Endothelial cell of umbilical vein (primary cell): ENCODE measurements around the gene ATP2A2. TPM values are rescaled to one million over a fixed set of nuclear protein-coding genes. Genes with fewer than 3 reads are reported as not detected.

Experiments
- BruUV-seq: library from RNA; stranded (reverse); fragments of 400-500 nt; replicated peaks from 2 replicates; lab custom pipeline; 2021; lab: Mats Ljungman, UMichigan
- CTCF ChIA-PET: fragments of 300-600, 350-600 bp; sonication (Branson Sonifier 250); formaldehyde crosslinking; loops from one replicate; lab custom pipeline; 2021; ENCODE audit warnings: antibody characterized with exemption, inconsistent platforms; lab: Charles Lee
- POLR2A ChIA-PET: fragments of 300-600, 350-600 bp; sonication (Branson Sonifier 250); formaldehyde crosslinking; loops from one replicate; lab custom pipeline; 2021; ENCODE audit warnings: antibody characterized with exemption, inconsistent platforms; lab: Charles Lee
- DNase-seq: peaks from one replicate; pipeline ENCODE4 v3.0.0-alpha.2; 2011; ENCODE audit warnings: low read depth, low spot score
- FAIRE-seq: peaks from 2 replicates; lab custom pipeline; 2011; peaks lifted over from hg19 to GRCh38; lab: Jason Lieb, UNC
- H2AFZ ChIP-seq: 2 replicates; pipeline ENCODE4 v1.6.0; 2012; ENCODE audit warnings: low read depth, low read length, control low read depth, inconsistent platforms
- H3K27ac ChIP-seq: 2 replicates; pipeline ENCODE4 v1.5.1; 2011; ENCODE audit warnings: low read depth, mild to moderate bottlenecking, control low read depth, low read length, moderate library complexity; ENCODE audit not compliant: insufficient read depth
- H3K27me3 ChIP-seq, 2 experiments: 2 replicates each; pipeline versions ENCODE4 v1.6.0 to v1.6.1; 2011; ENCODE audit warnings: low read length in 2 of 2, mixed read lengths in 1 of 2; ENCODE audit not compliant: control insufficient read depth in 2 of 2, insufficient read depth in 2 of 2
- H3K36me3 ChIP-seq, 2 experiments: 2 replicates in 1 of 2; 3 replicates in 1 of 2; pipeline ENCODE4 v1.5.1; 2011; ENCODE audit warnings: low read length in 2 of 2, mild to moderate bottlenecking in 1 of 2, moderate library complexity in 1 of 2; ENCODE audit not compliant: control insufficient read depth in 2 of 2, insufficient read depth in 2 of 2; ENCODE audit errors: extremely low read depth in 1 of 2
- H3K4me1 ChIP-seq: 3 replicates; pipeline ENCODE4 v1.5.1; 2011; ENCODE audit warnings: mild to moderate bottlenecking, low read length; ENCODE audit not compliant: control insufficient read depth, insufficient read depth; ENCODE audit errors: extremely low read depth
- H3K4me2 ChIP-seq: 2 replicates; pipeline ENCODE4 v1.6.1; 2011; ENCODE audit warnings: low read length, control low read depth, mixed read lengths; ENCODE audit not compliant: insufficient read depth
- H3K4me3 ChIP-seq, 3 experiments: fragments of 200-600 bp in 1 of 3; sonication (generic), shearing (Covaris generic) in 1 of 3; replicated peaks in 1 of 3; 2 replicates each; pipeline ENCODE4 v1.5.1; 2011 to 2016; ENCODE audit warnings: control low read depth in 3 of 3, low read length in 3 of 3, mild to moderate bottlenecking in 2 of 3, inconsistent platforms in 1 of 3, low read depth in 1 of 3, moderate library complexity in 1 of 3; ENCODE audit not compliant: insufficient read depth in 1 of 3
- H3K79me2 ChIP-seq: 2 replicates; pipeline ENCODE4 v1.6.0; 2012; ENCODE audit warnings: low read length, inconsistent platforms; ENCODE audit not compliant: control insufficient read depth, insufficient read depth
- H3K9ac ChIP-seq: replicated peaks from 2 replicates; pipeline ENCODE3; 2011; ENCODE audit warnings: low read length, control low read depth; ENCODE audit not compliant: insufficient read depth; ENCODE audit errors: extremely low read depth
- H3K9me1 ChIP-seq: replicated peaks from 3 replicates; pipeline ENCODE4 v1.6.0; 2011; ENCODE audit warnings: mild to moderate bottlenecking, low read length; ENCODE audit not compliant: control insufficient read depth, insufficient read depth; ENCODE audit errors: extremely low read depth
- H3K9me3 ChIP-seq: replicated peaks from 2 replicates; pipeline ENCODE4 v1.5.1; 2012; ENCODE audit warnings: low read length, inconsistent platforms; ENCODE audit not compliant: control insufficient read depth, insufficient read depth
- H4K20me1 ChIP-seq: replicated peaks from 2 replicates; pipeline ENCODE3; 2011; ENCODE audit warnings: mild to moderate bottlenecking, low read length; ENCODE audit not compliant: control insufficient read depth, insufficient read depth; ENCODE audit errors: extremely low read depth
- EZH2 ChIP-seq: IDR thresholded peaks from 2 replicates; pipeline ENCODE4 v1.6.1; 2012; ENCODE audit warnings: borderline replicate concordance, low read depth, mild to moderate bottlenecking, moderate library complexity, low read length, inconsistent platforms; ENCODE audit not compliant: severe bottlenecking
- FOS ChIP-seq: IDR thresholded peaks from 2 replicates; pipeline ENCODE4 v1.6.1; 2011; ENCODE audit warnings: mild to moderate bottlenecking, low read length, moderate library complexity, borderline replicate concordance; ENCODE audit not compliant: insufficient read depth
- GATA2 ChIP-seq: IDR thresholded peaks from 2 replicates; pipeline ENCODE4 v1.7.0; 2011; ENCODE audit warnings: low read depth, mild to moderate bottlenecking, moderate library complexity, mixed read lengths, low read length; ENCODE audit not compliant: insufficient read length, insufficient read depth
- MYC ChIP-seq: IDR thresholded peaks from one replicate; pipeline ENCODE4 v1.6.1; 2011; ENCODE audit warnings: mild to moderate bottlenecking, low read depth, low read length
- POLR2A ChIP-seq: IDR thresholded peaks from 2 replicates; pipeline ENCODE4 v1.6.1; 2012; ENCODE audit warnings: low read depth, mild to moderate bottlenecking, control low read depth, low read length
- POLR2AphosphoS5 ChIP-seq: IDR thresholded peaks from 2 replicates; pipeline ENCODE4 v1.6.1; 2012; ENCODE audit warnings: low read depth, mild to moderate bottlenecking, control low read depth, low read length, moderate library complexity; ENCODE audit not compliant: insufficient read depth
- dilution Hi-C: fragments of 300-500 bp; cut with MboI; formaldehyde crosslinking; loops from one replicate; pipeline ENCODE4 v1.15.0; 2019; ENCODE audit warnings: low sequenced_read_pairs; ENCODE audit not compliant: extremely low pct_ligation_motif_present
- intact Hi-C: fragments of 100-400 bp; cut with micrococcal nuclease; formaldehyde crosslinking; loops from one replicate; pipeline ENCODE4 v1.10.0; 2022
- polyA plus RNA-seq, 4 experiments: library from polyadenylated mRNA; depleted of rRNA in 3 of 4; stranded (reverse) in 3 of 4; unstranded in 1 of 4; fragments of >200 nt; gene quantifications; 2 replicates each; pipeline versions ENCODE4 v1.2.1 to v1.2.3, GENCODE V29; 2011 to 2012; ENCODE audit warnings: missing spikeins in 1 of 4
- total RNA-seq: library from RNA; stranded (reverse); gene quantifications from 2 replicates; pipeline ENCODE4 v1.2.3, GENCODE V29; 2021
- TF ChIP-seq, protein P1 (sequence below), 2 donors: IDR thresholded peaks; 1 replicate in 1 of 2; 2 replicates in 1 of 2; pipeline ENCODE4 v1.5.1; 2011; ENCODE audit warnings: low read length in 2 of 2, mild to moderate bottlenecking in 2 of 2, moderate library complexity in 2 of 2, control low read depth in 1 of 2, inconsistent platforms in 1 of 2, low read depth in 1 of 2; ENCODE audit not compliant: insufficient read depth in 1 of 2; ENCODE audit errors: extremely low read depth in 1 of 2
- TF ChIP-seq, protein P2 (sequence below): IDR thresholded peaks from 2 replicates; pipeline ENCODE4 v1.6.1; 2011; ENCODE audit not compliant: insufficient read depth, insufficient read length

The ATP2A2 gene
- total and polyA plus RNA-seq, 2 donors (not counting 3 experiments of a cell fraction or from before 2014, with no cell fraction given), result 102 to 239 TPM

DNA sequence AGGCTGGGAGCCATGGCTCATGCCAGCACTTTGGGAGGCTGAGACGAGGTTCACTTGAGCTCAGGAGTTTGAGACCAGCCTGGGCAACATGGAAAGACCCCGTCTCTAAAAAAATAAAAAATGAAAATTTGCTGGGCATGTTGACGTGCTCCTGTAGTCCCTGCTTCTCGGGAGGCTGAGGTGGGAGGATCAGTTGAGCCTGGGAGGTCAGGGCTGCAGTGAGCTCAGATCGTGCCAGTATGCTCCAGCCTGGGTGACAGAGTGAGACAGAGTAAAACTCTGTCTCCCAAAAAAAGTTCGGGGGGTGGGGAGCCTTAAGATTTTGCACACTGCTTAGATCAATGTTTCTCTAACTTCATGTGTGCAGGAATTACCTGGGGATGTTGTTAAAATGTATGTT, 30.9 kb downstream of the ATP2A2 start:
- no peak for FAIRE-seq
- BruUV-seq, result no TSS peak

More for the DNA sequence above, 30.9 kb downstream of the ATP2A2 start:
- Histone ChIP-seq H3K9me1 (no peaks in the 10 kb centered on the region), H3K4me3 (no peak overlapping the region), H4K20me1 (no peaks in the 10 kb centered on the region), H3K9me3 (no peaks in the 10 kb centered on the region), H3K27me3 (no peaks in the 10 kb centered on the region), H3K79me2 (peaks cover 86% of the 10 kb centered on the region), H2AFZ (no peak overlapping the region), H3K4me1 (peaks cover 30% of the 10 kb centered on the region), H3K27ac (peak overlapping the region; percentile 70), H3K36me3 (peaks cover 0 to 8% of the 10 kb centered on the region in 2 experiments), H3K9ac (no peak overlapping the region), H3K4me2 (peak overlapping the region; percentile 8)
- DNase-seq, result no peak
- dilution Hi-C loops (no loop called here), intact Hi-C loops (loop anchor here (2.0 kb wide), 1 partner anchor 27 kb away; no protein-coding TSS in a partner anchor)
- POLR2A ChIA-PET, result no interaction called here
- TF ChIP-seq POLR2A (no peak), MYC (no peak), EZH2 (no peak), GATA2 (no peak), FOS (no peak), POLR2AphosphoS5 (no peak)
- TF ChIP-seq, protein P1, sequence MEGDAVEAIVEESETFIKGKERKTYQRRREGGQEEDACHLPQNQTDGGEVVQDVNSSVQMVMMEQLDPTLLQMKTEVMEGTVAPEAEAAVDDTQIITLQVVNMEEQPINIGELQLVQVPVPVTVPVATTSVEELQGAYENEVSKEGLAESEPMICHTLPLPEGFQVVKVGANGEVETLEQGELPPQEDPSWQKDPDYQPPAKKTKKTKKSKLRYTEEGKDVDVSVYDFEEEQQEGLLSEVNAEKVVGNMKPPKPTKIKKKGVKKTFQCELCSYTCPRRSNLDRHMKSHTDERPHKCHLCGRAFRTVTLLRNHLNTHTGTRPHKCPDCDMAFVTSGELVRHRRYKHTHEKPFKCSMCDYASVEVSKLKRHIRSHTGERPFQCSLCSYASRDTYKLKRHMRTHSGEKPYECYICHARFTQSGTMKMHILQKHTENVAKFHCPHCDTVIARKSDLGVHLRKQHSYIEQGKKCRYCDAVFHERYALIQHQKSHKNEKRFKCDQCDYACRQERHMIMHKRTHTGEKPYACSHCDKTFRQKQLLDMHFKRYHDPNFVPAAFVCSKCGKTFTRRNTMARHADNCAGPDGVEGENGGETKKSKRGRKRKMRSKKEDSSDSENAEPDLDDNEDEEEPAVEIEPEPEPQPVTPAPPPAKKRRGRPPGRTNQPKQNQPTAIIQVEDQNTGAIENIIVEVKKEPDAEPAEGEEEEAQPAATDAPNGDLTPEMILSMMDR (IDR thresholded peaks at IDR 0.05; ENCODE audit: extremely low read depth in 1 of 2, insufficient read depth in 1 of 2, low read depth in 1 of 2, low read length in 2 of 2), result no peak
- TF ChIP-seq, protein P2, sequence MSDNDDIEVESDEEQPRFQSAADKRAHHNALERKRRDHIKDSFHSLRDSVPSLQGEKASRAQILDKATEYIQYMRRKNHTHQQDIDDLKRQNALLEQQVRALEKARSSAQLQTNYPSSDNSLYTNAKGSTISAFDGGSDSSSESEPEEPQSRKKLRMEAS, result no peak
- CTCF ChIA-PET, result interaction anchor here (0.8 to 1.6 kb wide), 4 partner anchors 11 to 187 kb away, joined by 3 to 5 read pairs (median 4); partner anchors contain the start of gene IFT81
